ENCODE data around the gene MTMR10.

The MTMR10 gene

DNA sequence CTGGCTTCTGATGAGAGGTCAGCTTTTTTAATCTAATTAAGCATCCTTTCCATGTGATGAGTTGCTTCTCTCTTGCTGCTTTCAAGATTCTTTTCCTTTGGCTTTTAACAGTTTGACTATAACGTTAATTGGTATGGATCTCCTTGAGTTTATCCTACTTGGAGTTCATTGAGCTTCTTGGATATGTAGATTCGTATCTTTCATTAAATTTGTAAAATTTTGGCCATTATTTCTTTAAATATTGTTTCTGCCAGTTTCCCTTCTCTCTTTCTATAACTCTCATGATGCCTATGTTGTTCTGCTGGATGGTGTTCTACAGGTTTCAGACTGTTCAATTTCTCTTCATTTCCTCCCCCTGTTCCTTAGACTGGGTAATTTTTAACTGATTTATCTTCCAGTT, 21.0 kb upstream of the MTMR10 start:
- no peak overlapping the region for H3K4me3 ChIP-seq
- H3K36me3 ChIP-seq = no peaks in the 10 kb centered on the region
- H3K9me3 ChIP-seq = peaks cover 6 to 27% (median 7%) of the 10 kb centered on the region in 3 donors
- intact Hi-C loops (cut with DNase I; ENCODE audit: low total_unique reads) = no loop called here
- TF ChIP-seq, protein P1, sequence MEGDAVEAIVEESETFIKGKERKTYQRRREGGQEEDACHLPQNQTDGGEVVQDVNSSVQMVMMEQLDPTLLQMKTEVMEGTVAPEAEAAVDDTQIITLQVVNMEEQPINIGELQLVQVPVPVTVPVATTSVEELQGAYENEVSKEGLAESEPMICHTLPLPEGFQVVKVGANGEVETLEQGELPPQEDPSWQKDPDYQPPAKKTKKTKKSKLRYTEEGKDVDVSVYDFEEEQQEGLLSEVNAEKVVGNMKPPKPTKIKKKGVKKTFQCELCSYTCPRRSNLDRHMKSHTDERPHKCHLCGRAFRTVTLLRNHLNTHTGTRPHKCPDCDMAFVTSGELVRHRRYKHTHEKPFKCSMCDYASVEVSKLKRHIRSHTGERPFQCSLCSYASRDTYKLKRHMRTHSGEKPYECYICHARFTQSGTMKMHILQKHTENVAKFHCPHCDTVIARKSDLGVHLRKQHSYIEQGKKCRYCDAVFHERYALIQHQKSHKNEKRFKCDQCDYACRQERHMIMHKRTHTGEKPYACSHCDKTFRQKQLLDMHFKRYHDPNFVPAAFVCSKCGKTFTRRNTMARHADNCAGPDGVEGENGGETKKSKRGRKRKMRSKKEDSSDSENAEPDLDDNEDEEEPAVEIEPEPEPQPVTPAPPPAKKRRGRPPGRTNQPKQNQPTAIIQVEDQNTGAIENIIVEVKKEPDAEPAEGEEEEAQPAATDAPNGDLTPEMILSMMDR (IDR thresholded peaks at IDR 0.05) = no peak
- DNase-seq = no peak
- H3K27ac ChIP-seq = no peak overlapping the region
- H3K27me3 ChIP-seq = no peaks in the 10 kb centered on the region
- H3K4me1 ChIP-seq = no peaks in the 10 kb centered on the region

DNA sequence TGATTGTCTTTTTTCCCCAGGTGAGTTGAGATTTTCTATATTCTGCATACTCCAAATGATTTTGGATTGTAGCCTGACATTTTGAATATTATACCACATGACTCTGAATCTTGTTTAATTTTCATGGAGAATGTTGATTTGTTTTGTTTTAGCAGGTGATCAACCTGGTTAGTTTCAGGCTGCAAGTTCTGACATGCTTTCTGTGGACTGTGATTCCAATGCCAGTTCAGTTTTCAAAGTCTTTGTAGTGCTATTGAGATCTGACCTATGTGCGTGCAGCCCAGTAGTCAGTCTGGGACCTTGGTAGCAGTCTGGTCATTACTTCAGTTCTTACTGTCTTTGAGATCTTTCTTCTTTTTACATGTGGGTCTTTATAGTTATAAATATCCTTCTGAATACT, 18.6 kb upstream of the MTMR10 start:
- H3K4me3 ChIP-seq = no peak overlapping the region
- H3K36me3 ChIP-seq = no peaks in the 10 kb centered on the region
- H3K4me1 ChIP-seq = no peaks in the 10 kb centered on the region
- H3K27me3 ChIP-seq = no peaks in the 10 kb centered on the region
- DNase-seq = no peak
- intact Hi-C loops (cut with DNase I; ENCODE audit: low total_unique reads) = no loop called here
- TF ChIP-seq, protein P1 (IDR thresholded peaks at IDR 0.05) = no peak
- peaks cover 6 to 27% (median 7%) of the 10 kb centered on the region in 3 donors for H3K9me3 ChIP-seq
- no peak overlapping the region for H3K27ac ChIP-seq

DNA sequence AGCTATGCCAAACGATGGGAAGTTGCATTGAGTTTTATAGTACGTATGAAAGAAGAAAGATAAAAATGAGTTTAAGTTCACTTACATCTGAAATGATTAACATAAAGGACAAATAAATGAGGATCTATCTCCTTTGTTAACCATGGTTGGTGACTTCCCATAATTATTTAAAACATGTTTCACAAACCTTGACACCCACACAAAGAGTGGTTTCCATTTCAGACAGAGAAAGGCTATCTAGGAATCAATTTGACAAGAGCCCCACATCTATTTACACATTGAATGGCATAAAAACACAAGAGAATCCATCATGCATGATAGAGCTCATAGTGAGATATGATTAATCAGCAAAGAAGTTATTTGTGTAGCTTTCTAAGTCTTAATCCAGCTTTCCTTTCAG, 14.2 kb upstream of the MTMR10 start:
- Histone ChIP-seq H3K36me3 (no peaks in the 10 kb centered on the region), H3K9me3 (no peaks in the 10 kb centered on the region), H3K27me3 (peaks cover 0 to 10% of the 10 kb centered on the region in 2 donors), H3K4me1 (peaks cover 0 to 3% (median 0%) of the 10 kb centered on the region in 4 donors), H3K27ac (no peak overlapping the region), H3K4me3 (no peak overlapping the region)
- DNase-seq = no peak
- TF ChIP-seq, protein P1 (IDR thresholded peaks at IDR 0.05) = no peak
- intact Hi-C loops (cut with DNase I; ENCODE audit: low total_unique reads) = no loop called here

DNA sequence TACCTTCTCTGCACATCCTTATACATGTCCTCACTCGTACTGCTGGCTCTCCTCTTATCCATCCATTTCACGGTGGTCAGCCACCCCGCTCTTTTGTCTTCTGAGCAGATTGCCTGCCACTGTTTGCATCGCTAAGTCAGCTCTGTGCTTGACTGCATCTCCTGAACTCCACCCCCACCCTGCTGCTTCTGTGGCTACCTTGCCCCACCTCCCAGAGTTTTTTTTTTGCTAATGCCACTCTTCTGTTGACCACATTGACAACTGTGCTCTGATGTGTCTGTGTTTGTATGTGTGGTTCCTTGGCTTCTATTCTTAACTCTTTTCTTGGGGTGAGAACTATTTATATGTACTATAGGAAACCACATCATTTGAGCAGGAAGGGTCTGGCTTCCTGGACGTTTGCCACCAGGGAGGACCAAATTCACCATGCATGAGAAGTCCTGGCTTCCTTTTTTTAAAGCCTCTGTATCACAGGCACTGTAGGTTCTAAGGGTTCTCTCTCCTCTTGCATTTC, 12.8 kb upstream of the MTMR10 start:
- no peak overlapping the region for H3K4me3 ChIP-seq
- peaks cover 0 to 10% of the 10 kb centered on the region in 2 donors for H3K27me3 ChIP-seq
- H3K27ac ChIP-seq = no peak overlapping the region
- H3K9me3 ChIP-seq = no peaks in the 10 kb centered on the region
- TF ChIP-seq, protein P1 (IDR thresholded peaks at IDR 0.05) = no peak
- peaks cover 0 to 3% (median 0%) of the 10 kb centered on the region in 4 donors for H3K4me1 ChIP-seq
- DNase-seq = no peak
- intact Hi-C loops (cut with DNase I; ENCODE audit: low total_unique reads) = no loop called here
- H3K36me3 ChIP-seq = no peaks in the 10 kb centered on the region

DNA sequence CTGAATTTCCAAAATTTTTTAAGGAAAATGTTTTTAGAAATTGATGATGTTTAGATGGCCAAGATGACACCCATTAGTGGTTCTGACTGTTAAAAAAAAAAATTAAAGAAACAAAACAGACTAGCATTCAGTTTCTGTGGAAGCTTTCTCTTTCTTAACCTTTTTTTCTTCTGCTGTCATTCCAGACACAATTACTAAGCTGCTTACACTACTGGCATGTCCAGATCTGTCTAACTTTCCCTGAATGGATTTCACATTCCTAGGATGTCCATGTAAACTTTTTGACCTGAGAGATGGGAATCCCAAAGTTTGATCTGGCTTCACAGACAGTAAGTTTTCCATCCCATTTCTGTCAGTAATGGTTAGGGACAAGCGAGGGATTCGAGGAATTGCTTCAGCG, 10.3 kb upstream of the MTMR10 start:
- no peaks in the 10 kb centered on the region for H3K9me3 ChIP-seq
- H3K4me1 ChIP-seq = peaks cover 0 to 3% (median 0%) of the 10 kb centered on the region in 4 donors
- no peak overlapping the region for H3K27ac ChIP-seq
- no peak overlapping the region for H3K4me3 ChIP-seq
- H3K27me3 ChIP-seq = peaks cover 0 to 10% of the 10 kb centered on the region in 2 donors
- intact Hi-C loops (cut with DNase I; ENCODE audit: low total_unique reads) = no loop called here
- H3K36me3 ChIP-seq = no peaks in the 10 kb centered on the region
- no peak for DNase-seq
- TF ChIP-seq, protein P1 (IDR thresholded peaks at IDR 0.05) = no peak

DNA sequence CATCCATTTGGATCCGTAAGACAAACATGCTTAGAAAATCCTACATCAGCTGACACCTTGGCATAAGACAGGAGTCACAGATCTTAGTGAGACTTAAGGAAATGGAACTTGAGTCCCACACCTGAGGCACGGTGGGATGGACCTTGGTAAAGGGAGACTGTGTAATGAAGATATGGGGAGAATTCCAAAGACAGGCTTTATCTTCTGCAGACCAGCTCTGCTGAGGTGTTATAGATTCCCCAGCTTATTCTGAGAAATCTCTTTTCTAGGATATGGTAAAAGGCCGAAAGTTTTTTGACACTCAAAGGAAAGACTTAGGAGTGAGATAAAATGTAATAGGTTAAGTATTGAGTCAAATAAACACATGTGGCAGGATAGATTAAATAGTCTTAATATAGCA, 8.3 kb upstream of the MTMR10 start:
- Histone ChIP-seq H3K4me3 (no peak overlapping the region), H3K27me3 (peaks cover 0 to 10% of the 10 kb centered on the region in 2 donors), H3K9me3 (no peaks in the 10 kb centered on the region), H3K27ac (no peak overlapping the region), H3K4me1 (peaks cover 0 to 3% (median 0%) of the 10 kb centered on the region in 4 donors), H3K36me3 (no peaks in the 10 kb centered on the region)
- intact Hi-C loops (cut with DNase I; ENCODE audit: low total_unique reads) = loop anchor here (10.0 kb wide), 1 partner anchor 215 kb away; no protein-coding TSS in a partner anchor
- no peak for DNase-seq
- TF ChIP-seq, protein P1 (IDR thresholded peaks at IDR 0.05) = no peak

All from tibial artery (tissue), 4 donors.